K562 (cell line): ENCODE data around the gene RBFOX2. TPM values are rescaled to one million over a fixed set of nuclear protein-coding genes. Genes with fewer than 3 reads are reported as not detected.

Experiments used
- AFF1 ChIP-seq, 2 experiments: fragments of 450-650 bp; IDR thresholded peaks; 2 replicates each; pipeline ENCODE4 v1.6.1; 2018; ENCODE audit warnings: mild to moderate bottlenecking in 2 of 2, low read depth in 1 of 2; ENCODE audit not compliant: partially characterized antibody in 2 of 2
- BRCA1 ChIP-seq, 2 experiments: fragments of 450-650 bp in 1 of 2; sonication (generic) in 1 of 2; formaldehyde crosslinking in 1 of 2; IDR thresholded peaks; 2 replicates each; pipeline versions ENCODE4 v1.5.0 to v1.6.1; 2017 to 2020; ENCODE audit warnings: mild to moderate bottlenecking in 1 of 2, missing genetic modification reagents in 1 of 2
- C11orf30 ChIP-seq: fragments of 450-650 bp; IDR thresholded peaks from 2 replicates; pipeline ENCODE4 v1.6.1; 2016; ENCODE audit warnings: low read depth, mild to moderate bottlenecking
- CCAR2 ChIP-seq: fragments of 200-400 bp; formaldehyde crosslinking; IDR thresholded peaks from 2 replicates; pipeline ENCODE4 v1.6.1; 2017; ENCODE audit warnings: mild to moderate bottlenecking, low read depth, low read length
- CHCHD3 ChIP-seq: fragments of 250-450 bp; sonication (Bioruptor Pico); IDR thresholded peaks from 2 replicates; pipeline ENCODE4 v2.1.2; 2022; ENCODE audit warnings: mild to moderate bottlenecking
- E2F1 ChIP-seq: sonication (generic); formaldehyde crosslinking; IDR thresholded peaks from 2 replicates; pipeline ENCODE4 v1.8.1; 2023; ENCODE audit warnings: mild to moderate bottlenecking, missing genetic modification reagents, moderate library complexity
- ESRRB ChIP-seq: fragments of 250-450 bp; sonication (Bioruptor Pico); IDR thresholded peaks from 2 replicates; pipeline ENCODE4 v1.5.0; 2020; ENCODE audit warnings: mild to moderate bottlenecking, moderate library complexity, borderline replicate concordance
- HMGN3 ChIP-seq: IDR thresholded peaks from 2 replicates; pipeline ENCODE4 v1.6.1; 2011; ENCODE audit warnings: borderline replicate concordance, low read depth, mild to moderate bottlenecking, mixed read lengths, low read length; ENCODE audit not compliant: insufficient read length; ENCODE audit errors: extremely low read depth
- LCOR ChIP-seq: sonication (generic); formaldehyde crosslinking; IDR thresholded peaks from 2 replicates; pipeline ENCODE4 v1.8.0; 2022; ENCODE audit warnings: mild to moderate bottlenecking, missing genetic modification reagents
- MCM3 ChIP-seq: fragments of 450-650 bp; IDR thresholded peaks from 2 replicates; pipeline ENCODE4 v1.6.1; 2016
- MLLT1 ChIP-seq, 2 experiments: fragments of 450-650 bp; IDR thresholded peaks; 2 replicates each; pipeline ENCODE4 v1.6.1; 2016
- NR4A1 ChIP-seq, 2 experiments: fragments of 250-450 bp in 1 of 2; fragments of 450-650 bp in 1 of 2; sonication (Bioruptor Pico) in 1 of 2; IDR thresholded peaks; 2 replicates each; pipeline versions ENCODE4 v1.4.0 to v1.6.1; 2016 to 2020; ENCODE audit warnings: mild to moderate bottlenecking in 2 of 2, missing compliant biosample characterization in 1 of 2, missing genetic modification characterization in 1 of 2, moderate library complexity in 1 of 2
- RBM22 ChIP-seq: fragments of 200-400 bp; formaldehyde crosslinking; IDR thresholded peaks from 2 replicates; pipeline ENCODE4 v1.6.1; 2018; ENCODE audit warnings: low read length, low read depth; ENCODE audit not compliant: poor library complexity, severe bottlenecking
- THRA ChIP-seq: fragments of 450-650 bp; IDR thresholded peaks from 2 replicates; pipeline ENCODE4 v1.6.1; 2017; ENCODE audit warnings: mild to moderate bottlenecking, moderate library complexity
- TRIM28 ChIP-seq: fragments of 450-650 bp; IDR thresholded peaks from 2 replicates; pipeline ENCODE4 v1.6.1; 2017
- VEZF1 ChIP-seq: fragments of 200-800 bp; sonication (Bioruptor generic); IDR thresholded peaks from 2 replicates; pipeline ENCODE4 v1.6.1; 2017; ENCODE audit warnings: missing genetic modification characterization, missing compliant biosample characterization
- ZNF253 ChIP-seq: fragments of 250-450 bp; sonication (Bioruptor Pico); conservative IDR thresholded peaks from 2 replicates; pipeline ENCODE4 v1.6.1; 2021; ENCODE audit warnings: mild to moderate bottlenecking
- polyA plus RNA-seq, 8 experiments: library from polyadenylated mRNA; depleted of rRNA in 4 of 8; stranded (reverse) in 5 of 8; unstranded in 3 of 8; fragments of >200 nt; fragmentation: Nextera tagmentation in 2 of 8; fragmentation: Illumina TruSeq in 1 of 8; extraction: Ambion mirVana in 2 of 8; extraction: Trizol in 1 of 8; gene quantifications; 2 replicates each; pipeline versions ENCODE4 v1.2.1 to v1.2.3, GENCODE V29; 2011 to 2014; ENCODE audit warnings: inconsistent platforms in 1 of 8, missing spikeins in 1 of 8
- total RNA-seq, 7 experiments: library from RNA; depleted of rRNA in 6 of 7; stranded (reverse); fragments of >200 nt in 6 of 7; fragmentation: Illumina TruSeq in 2 of 7; extraction: Trizol in 2 of 7; gene quantifications; 2 replicates each; pipeline versions ENCODE4 v1.2.1 to v1.2.3, GENCODE V29; 2011 to 2021; ENCODE audit warnings: low replicate concordance in 1 of 7

RBFOX2 gene
- total and polyA plus RNA-seq, 9 of the 15 experiments (the other 6 are each of a cell fraction or from before 2014, with no cell fraction given), result 5.8 to 24.8 (median 14.2) TPM

GRCh38 chr22:36065775-36066544 is 37.3 kb upstream of the RBFOX2 start (continued):
- no peak for TF ChIP-seq C11orf30
- 0 out of 4 replicates have a peak, but pooled peaks of 1 of the 2 experiments have one; percentile 30 for TF ChIP-seq MLLT1 (IDR thresholded peaks at IDR 0.05)
- TF ChIP-seq NR4A1 (CRISPR knock-in tag; IDR thresholded peaks at IDR 0.05), result no peak
- no peak; the same call in 1 of the 2 replicates for TF ChIP-seq NR4A1 (tag; IDR thresholded peaks at IDR 0.05)
- TF ChIP-seq CHCHD3 (CRISPR knock-in tag), result no peak
- TF ChIP-seq AFF1 (IDR thresholded peaks at IDR 0.05; ENCODE audit: low read depth in 1 of 2, partially characterized antibody in 2 of 2), result no peak
- no peak; the same call in 1 of the 2 replicates for TF ChIP-seq E2F1 (CRISPR knock-in tag)
- TF ChIP-seq THRA, result no peak
- TF ChIP-seq ESRRB (CRISPR knock-in tag), result no peak
- peak; percentile 51 for TF ChIP-seq VEZF1 (CRISPR knock-in tag)
- peak; percentile 76 for TF ChIP-seq LCOR (CRISPR knock-in tag)
- TF ChIP-seq BRCA1 (IDR thresholded peaks at IDR 0.05), result no peak
- TF ChIP-seq BRCA1 (CRISPR knock-in tag; IDR thresholded peaks at IDR 0.05), result no peak
- no peak for TF ChIP-seq ZNF253
- no peak for TF ChIP-seq CCAR2
- peak; percentile 46 for TF ChIP-seq HMGN3
- TF ChIP-seq MCM3, result no peak
- TF ChIP-seq TRIM28, result peak; percentile 43; the same call in 1 of the 2 replicates
- no peak for TF ChIP-seq RBM22
